OCI-LY1 (cell line): ENCODE results near the gene TGM6.

ENCODE experiments used
- CTCF ChIP-seq: fragments of 200-600 bp; sonication (generic), shearing (Covaris generic); IDR thresholded peaks from 2 replicates; pipeline ENCODE4 v1.5.1; 2017; ENCODE audit warnings: mild to moderate bottlenecking, antibody characterized with exemption, low read length, moderate library complexity, mixed read lengths
- EZH2 ChIP-seq: fragments of 200-600 bp; sonication (generic), shearing (Covaris generic); IDR thresholded peaks from 2 replicates; pipeline ENCODE4 v1.8.0; 2017; ENCODE audit warnings: borderline replicate concordance, mixed run types, mild to moderate bottlenecking, antibody characterized with exemption, low read length, moderate library complexity, mixed read lengths

DNA sequence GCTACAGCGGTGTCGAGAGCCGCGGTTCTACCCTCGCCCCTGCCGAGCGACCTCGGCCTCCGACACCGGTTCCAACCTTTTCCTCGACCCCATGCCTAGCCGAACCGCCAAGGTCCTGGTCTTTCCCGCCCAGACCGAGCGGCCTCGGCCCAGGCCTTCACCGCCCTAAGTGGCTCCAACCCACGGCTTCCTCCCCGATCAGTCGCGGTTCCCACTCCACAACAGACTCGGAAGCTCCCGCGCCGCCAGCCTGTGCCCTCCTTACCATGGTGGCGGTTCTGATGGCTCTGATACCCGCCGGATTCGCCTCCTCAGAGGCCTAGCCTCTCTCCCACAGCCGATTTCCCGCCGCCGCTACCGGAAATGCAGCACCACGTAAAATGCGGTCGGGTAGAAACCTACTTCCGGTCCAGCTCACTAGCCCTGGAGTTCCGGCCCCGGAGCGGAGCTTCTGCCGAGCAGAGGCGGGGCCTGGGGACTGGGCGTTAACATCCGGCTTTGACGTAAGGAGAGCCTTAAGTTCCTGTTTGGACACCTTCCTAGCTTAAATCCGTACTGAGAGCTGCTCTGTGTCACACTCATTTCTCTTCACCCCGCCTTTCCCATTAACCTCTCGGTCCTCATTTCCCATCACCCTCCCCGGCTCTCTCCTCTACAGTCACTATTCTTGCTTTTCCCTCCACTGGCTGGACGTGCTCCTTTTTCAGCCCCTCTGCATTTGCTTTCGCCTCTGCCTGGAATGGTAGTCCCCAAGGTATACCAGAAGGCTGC lies 89.9 kb downstream of the TGM6 start, which contains the start of gene SNRPB:
- TF ChIP-seq CTCF (no peak), EZH2 (no peak)
